Neural cell (in vitro differentiated cells): ENCODE measurements around the gene GTF2I. TPM values are rescaled to one million over a fixed set of nuclear protein-coding genes. Genes with fewer than 3 reads are reported as not detected.

Experiments used
- H2AFZ ChIP-seq: fragments of 200-600, 300-800 bp; sonication (generic), shearing (Covaris generic); 2 replicates; pipeline ENCODE4 v1.6.0; 2014; ENCODE audit warnings: low read depth, mild to moderate bottlenecking, antibody characterized with exemption, low read length, moderate library complexity
- H3F3A ChIP-seq: fragments of 200-600 bp; shearing (Covaris generic); 2 replicates; pipeline ENCODE4 v1.6.1; 2016; ENCODE audit warnings: mild to moderate bottlenecking, moderate library complexity, mixed read lengths, antibody characterized with exemption, low read length; ENCODE audit not compliant: insufficient read depth, poor library complexity, severe bottlenecking
- H3K27ac ChIP-seq: fragments of 200-600, 300-800 bp; sonication (generic), shearing (Covaris generic); 2 replicates; pipeline ENCODE4 v1.5.1; 2014; ENCODE audit warnings: mild to moderate bottlenecking, low read length, moderate library complexity
- H3K27me3 ChIP-seq: fragments of 300-800, 200-600 bp; sonication (generic), shearing (Covaris generic); 2 replicates; pipeline ENCODE4 v1.6.0; 2014; ENCODE audit warnings: mild to moderate bottlenecking, low read depth, low read length, moderate library complexity; ENCODE audit not compliant: insufficient read depth
- H3K36me3 ChIP-seq: fragments of 300-800, 200-600 bp; sonication (generic), shearing (Covaris generic); 2 replicates; pipeline ENCODE4 v1.5.1; 2014; ENCODE audit warnings: mild to moderate bottlenecking, antibody characterized with exemption, low read length, moderate library complexity; ENCODE audit not compliant: insufficient read depth
- H3K4me2 ChIP-seq: fragments of 300-800, 200-600 bp; sonication (generic), shearing (Covaris generic); 2 replicates; pipeline ENCODE4 v1.6.0; 2014; ENCODE audit warnings: mild to moderate bottlenecking, low read length
- H3K4me3 ChIP-seq: fragments of 300-800, 200-600 bp; sonication (generic), shearing (Covaris generic); 2 replicates; pipeline ENCODE4 v1.5.1; 2014; ENCODE audit warnings: mild to moderate bottlenecking, low read length, moderate library complexity
- H3K79me2 ChIP-seq: fragments of 200-600 bp; shearing (Covaris generic); replicated peaks from 2 replicates; pipeline ENCODE4 v1.6.0; 2014; ENCODE audit warnings: mild to moderate bottlenecking, low read length, moderate library complexity; ENCODE audit not compliant: insufficient read depth
- H3K9ac ChIP-seq: fragments of 300-800, 200-600 bp; sonication (generic), shearing (Covaris generic); 2 replicates; pipeline ENCODE4 v1.6.1; 2016; ENCODE audit warnings: mild to moderate bottlenecking, low read length, mixed read lengths
- H3K9me2 ChIP-seq: fragments of 200-600 bp; shearing (Covaris generic); 2 replicates; pipeline ENCODE4 v1.6.1; 2016; ENCODE audit warnings: mild to moderate bottlenecking, low read length, mixed read lengths; ENCODE audit not compliant: insufficient read depth
- H3K9me3 ChIP-seq: fragments of 200-600, 300-800 bp; sonication (generic), shearing (Covaris generic); 2 replicates; pipeline ENCODE4 v1.6.1; 2016; ENCODE audit warnings: mild to moderate bottlenecking, mixed run types, low read length, moderate library complexity, mixed read lengths
- H4K20me1 ChIP-seq: fragments of 200-600 bp; shearing (Covaris generic); 2 replicates; pipeline ENCODE4 v1.6.1; 2016; ENCODE audit warnings: mild to moderate bottlenecking, mixed run types; ENCODE audit not compliant: insufficient read depth
- CTCF ChIP-seq: fragments of 450-650 bp; IDR thresholded peaks from 2 replicates; pipeline ENCODE4 v1.5.1; 2014; ENCODE audit warnings: antibody characterized with exemption, mild to moderate bottlenecking, moderate library complexity; ENCODE audit not compliant: poor library complexity, severe bottlenecking
- EP300 ChIP-seq: fragments of 450-650 bp; conservative IDR thresholded peaks from 2 replicates; pipeline ENCODE4 v1.6.1; 2014; ENCODE audit warnings: antibody characterized with exemption, mild to moderate bottlenecking, moderate library complexity; ENCODE audit not compliant: poor library complexity, severe bottlenecking
- EZH2 ChIP-seq: fragments of 200-600, 300-800 bp; shearing (Covaris generic), sonication (generic); IDR thresholded peaks from 2 replicates; pipeline ENCODE4 v1.6.1; 2014; ENCODE audit warnings: antibody characterized with exemption, low read length, borderline replicate concordance, mild to moderate bottlenecking; ENCODE audit not compliant: insufficient read depth, poor library complexity, severe bottlenecking
- MXI1 ChIP-seq: fragments of 450-650 bp; conservative IDR thresholded peaks from 2 replicates; pipeline ENCODE4 v1.6.1; 2014; ENCODE audit warnings: antibody characterized with exemption, mild to moderate bottlenecking; ENCODE audit not compliant: poor library complexity, severe bottlenecking
- RAD21 ChIP-seq: fragments of 450-650 bp; conservative IDR thresholded peaks from 2 replicates; pipeline ENCODE4 v1.6.1; 2014; ENCODE audit warnings: antibody characterized with exemption, mild to moderate bottlenecking, moderate library complexity
- SMC3 ChIP-seq: fragments of 450-650 bp; conservative IDR thresholded peaks from 2 replicates; pipeline ENCODE4 v1.6.1; 2014; ENCODE audit warnings: antibody characterized with exemption, mild to moderate bottlenecking, moderate library complexity; ENCODE audit not compliant: poor library complexity
- TAF1 ChIP-seq: IDR thresholded peaks from 2 replicates; pipeline ENCODE4 v1.6.1; 2012; ENCODE audit warnings: low read depth
- polyA plus RNA-seq: library from polyadenylated mRNA; depleted of rRNA; stranded (reverse); fragments of >200 nt; gene quantifications from 2 replicates; pipeline ENCODE4 v1.2.3, GENCODE V29; 2014

The GTF2I gene
- polyA plus RNA-seq, 1 donor from 2014 or later, result 274 TPM

DNA sequence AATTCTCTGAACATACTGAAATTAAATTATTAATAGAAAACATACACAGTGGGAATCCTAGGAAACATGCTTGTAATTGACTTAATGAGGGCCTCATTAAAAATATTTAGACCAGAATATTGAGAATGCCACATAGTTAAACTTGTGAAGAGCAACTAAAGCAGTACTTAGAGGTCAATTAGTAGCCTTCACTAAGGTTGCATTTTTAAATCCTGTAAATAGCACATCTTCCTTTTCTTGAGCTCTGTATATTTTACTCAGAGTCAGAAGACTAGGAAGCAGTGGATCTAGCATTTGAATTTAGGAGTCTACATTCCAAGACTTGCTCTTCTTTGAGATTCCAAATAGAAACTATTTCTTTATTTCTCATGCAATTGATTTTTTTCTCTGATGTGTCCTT is 56.0 kb downstream of the GTF2I start:
- H3K36me3 ChIP-seq, result peaks cover 46% of the 10 kb centered on the region
- H3K27me3 ChIP-seq, result no peaks in the 10 kb centered on the region
- no peaks in the 10 kb centered on the region for H3K9me3 ChIP-seq
- no peak overlapping the region for H3K4me2 ChIP-seq
- no peaks in the 10 kb centered on the region for H3K9me2 ChIP-seq
- no peak overlapping the region for H3K9ac ChIP-seq
- H2AFZ ChIP-seq, result no peak overlapping the region
- no peaks in the 10 kb centered on the region for H3K79me2 ChIP-seq
- no peaks in the 10 kb centered on the region for H3F3A ChIP-seq
- no peak for TF ChIP-seq EP300
- no peak for TF ChIP-seq MXI1
- no peak for TF ChIP-seq TAF1
- TF ChIP-seq RAD21, result no peak
- no peak for TF ChIP-seq SMC3
- TF ChIP-seq EZH2, result no peak
- no peaks in the 10 kb centered on the region for H4K20me1 ChIP-seq
- no peak overlapping the region for H3K27ac ChIP-seq
- no peak overlapping the region for H3K4me3 ChIP-seq

DNA sequence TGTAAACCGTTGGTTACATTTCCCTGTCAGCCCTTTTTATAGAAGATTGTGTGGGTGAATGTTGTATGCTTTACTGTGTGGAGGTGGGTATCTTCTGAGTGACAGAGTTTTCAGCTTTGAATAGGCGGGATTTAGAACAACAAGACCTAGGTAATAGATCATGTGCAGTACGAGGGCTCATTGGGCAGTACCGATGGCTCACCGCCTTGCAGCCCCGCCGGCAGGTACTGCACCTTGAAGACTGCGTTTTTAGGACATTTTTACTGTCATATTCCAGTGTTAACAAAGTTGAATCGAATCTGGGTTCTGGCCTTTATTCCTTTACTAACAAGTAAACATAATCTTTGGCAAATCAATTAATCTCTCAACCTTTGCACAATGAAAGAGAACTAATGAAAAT is 60.4 kb downstream of the GTF2I start:
- Histone ChIP-seq H3K27ac (no peak overlapping the region), H3K9me3 (no peaks in the 10 kb centered on the region), H3K27me3 (no peaks in the 10 kb centered on the region), H3K79me2 (no peaks in the 10 kb centered on the region), H4K20me1 (no peaks in the 10 kb centered on the region), H3K9me2 (no peaks in the 10 kb centered on the region), H3F3A (no peaks in the 10 kb centered on the region), H2AFZ (no peak overlapping the region), H3K36me3 (peaks cover 44% of the 10 kb centered on the region), H3K4me3 (no peak overlapping the region), H3K9ac (no peak overlapping the region), H3K4me2 (no peak overlapping the region)
- TF ChIP-seq EZH2, result no peak

- H4K20me1 ChIP-seq, result no peaks in the 10 kb centered on the region
Measured at GRCh38 chr7:74718336-74718735, 60.8 kb downstream of the GTF2I start.

More at GRCh38 chr7:74718336-74718735, 60.8 kb downstream of the GTF2I start:
- TF ChIP-seq CTCF (no peak), TAF1 (no peak), EP300 (no peak), RAD21 (no peak)
- Histone ChIP-seq H3K79me2 (no peaks in the 10 kb centered on the region), H2AFZ (no peak overlapping the region), H3K27me3 (no peaks in the 10 kb centered on the region), H3K36me3 (peaks cover 40% of the 10 kb centered on the region), H3K4me3 (no peak overlapping the region), H3K9me2 (no peaks in the 10 kb centered on the region), H3F3A (no peaks in the 10 kb centered on the region), H3K9me3 (no peaks in the 10 kb centered on the region), H3K9ac (no peak overlapping the region), H3K4me2 (no peak overlapping the region), H3K27ac (no peak overlapping the region)
